ENCODE measurements around the gene ATG16L2. TPM values are rescaled to one million over a fixed set of nuclear protein-coding genes. Genes with fewer than 3 reads are reported as not detected.

The ATG16L2 gene
- total and polyA plus RNA-seq, 9 donors = 7.5 to 18.3 (median 14.1) TPM

GRCh38 chr11:72772059-72772458, 42.2 kb upstream of the ATG16L2 start:
- 85% methylated on average over 12 of the region's 12 CpGs for WGBS (ENCODE audit: insufficient coverage)
- Histone ChIP-seq H3K9me3 (replicated peaks; ENCODE audit: control insufficient read depth, low read depth, low read length) (no peaks in the 10 kb centered on the region), H3K27me3 (ENCODE audit: control insufficient read depth, insufficient read depth, low read length) (no peaks in the 10 kb centered on the region), H3K4me3 (ENCODE audit: low read length) (no peak overlapping the region), H3K4me1 (ENCODE audit: control insufficient read depth, insufficient read depth, low read length) (peaks cover 55% of the 10 kb centered on the region), H3K27ac (ENCODE audit: low read length) (peak overlapping the region; percentile 93), H3K36me3 (ENCODE audit: control insufficient read depth, insufficient read depth, low read length) (no peaks in the 10 kb centered on the region)
- no peak for DNase-seq

DNA sequence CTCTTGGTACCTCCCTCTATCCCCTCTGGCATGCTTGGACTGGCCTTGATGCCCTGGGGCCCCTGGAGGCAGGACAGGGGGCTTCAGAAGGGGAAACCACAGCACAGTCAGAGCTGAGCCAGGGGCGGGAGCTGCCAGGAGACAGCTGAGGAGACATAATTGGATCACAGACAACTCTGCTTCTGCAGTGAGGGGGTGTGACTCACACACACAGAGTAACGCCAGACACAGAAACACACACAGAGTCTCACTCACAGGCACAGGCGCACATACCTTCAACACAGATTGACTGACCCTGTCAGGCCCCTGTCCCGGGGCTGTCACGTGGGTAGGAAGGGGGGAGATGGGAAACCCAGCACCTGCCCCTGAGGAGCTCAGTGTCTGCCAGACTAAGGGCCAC, 40.9 kb upstream of the ATG16L2 start:
- no CpG with 5 or more reads among the region's 5 CpGs for WGBS (ENCODE audit: insufficient coverage)
- peak; percentile 94 for DNase-seq
- Histone ChIP-seq H3K27ac (ENCODE audit: low read length) (peak overlapping the region; percentile 93), H3K27me3 (ENCODE audit: control insufficient read depth, insufficient read depth, low read length) (no peaks in the 10 kb centered on the region), H3K4me1 (ENCODE audit: control insufficient read depth, insufficient read depth, low read length) (peaks cover 60% of the 10 kb centered on the region), H3K4me3 (ENCODE audit: low read length) (no peak overlapping the region), H3K9me3 (replicated peaks; ENCODE audit: control insufficient read depth, low read depth, low read length) (no peaks in the 10 kb centered on the region), H3K36me3 (ENCODE audit: control insufficient read depth, insufficient read depth, low read length) (no peaks in the 10 kb centered on the region)

DNA sequence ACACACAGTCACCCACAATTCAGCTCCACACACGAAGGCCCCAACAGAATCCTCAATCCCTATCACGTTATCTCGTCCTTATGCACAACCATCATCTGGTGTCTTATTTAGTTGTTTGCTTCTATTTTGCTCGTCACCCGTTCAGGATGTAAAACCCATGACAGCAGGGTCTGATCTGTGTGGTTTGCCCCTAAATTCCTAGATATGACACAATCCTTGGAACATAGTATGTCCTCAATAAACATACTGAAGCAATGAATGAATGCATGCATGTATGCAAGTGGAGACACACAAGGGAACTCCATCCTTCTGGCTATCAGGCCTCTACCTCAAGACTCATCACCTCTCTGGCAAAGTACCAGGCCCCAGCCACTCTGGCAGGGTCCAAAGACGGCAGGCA, 40.5 kb upstream of the ATG16L2 start:
- no peak overlapping the region for H3K4me3 ChIP-seq (ENCODE audit: low read length)
- no peaks in the 10 kb centered on the region for H3K9me3 ChIP-seq (replicated peaks; ENCODE audit: control insufficient read depth, low read depth, low read length)
- H3K27me3 ChIP-seq (ENCODE audit: control insufficient read depth, insufficient read depth, low read length) = no peaks in the 10 kb centered on the region
- peaks cover 2% of the 10 kb centered on the region for H3K36me3 ChIP-seq (ENCODE audit: control insufficient read depth, insufficient read depth, low read length)
- H3K27ac ChIP-seq (ENCODE audit: low read length) = peak overlapping the region; percentile 93
- H3K4me1 ChIP-seq (ENCODE audit: control insufficient read depth, insufficient read depth, low read length) = peaks cover 60% of the 10 kb centered on the region
- no peak for DNase-seq
- WGBS (ENCODE audit: insufficient coverage) = 70% methylated on average over 2 of the region's 6 CpGs

DNA sequence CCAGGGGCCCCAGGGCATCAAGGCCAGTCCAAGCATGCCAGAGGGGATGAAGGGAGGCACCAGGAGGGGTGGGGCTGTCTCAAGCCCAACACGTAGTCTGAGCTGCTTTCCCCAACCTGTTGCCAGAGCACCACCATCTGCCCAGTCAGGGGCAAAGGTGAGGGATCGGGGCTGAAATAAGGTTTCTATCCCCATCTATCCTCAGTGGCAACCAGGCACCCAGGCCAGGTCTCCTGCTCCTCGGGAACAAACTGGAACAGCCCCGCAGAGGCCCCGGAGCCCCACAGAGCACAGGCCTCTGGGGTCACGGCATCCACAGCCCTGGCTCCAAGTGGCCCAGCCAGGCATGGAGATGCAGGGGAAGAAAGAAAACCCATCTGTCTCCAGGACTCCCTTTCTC, 39.7 kb upstream of the ATG16L2 start:
- Histone ChIP-seq H3K9me3 (replicated peaks; ENCODE audit: control insufficient read depth, low read depth, low read length) (no peaks in the 10 kb centered on the region), H3K4me3 (ENCODE audit: low read length) (no peak overlapping the region), H3K36me3 (ENCODE audit: control insufficient read depth, insufficient read depth, low read length) (peaks cover 4% of the 10 kb centered on the region), H3K27me3 (ENCODE audit: control insufficient read depth, insufficient read depth, low read length) (no peaks in the 10 kb centered on the region), H3K4me1 (ENCODE audit: control insufficient read depth, insufficient read depth, low read length) (peaks cover 60% of the 10 kb centered on the region), H3K27ac (ENCODE audit: low read length) (peak overlapping the region; percentile 93)
- no peak for DNase-seq
- 70% methylated on average over 4 of the region's 6 CpGs for WGBS (ENCODE audit: insufficient coverage)

DNA sequence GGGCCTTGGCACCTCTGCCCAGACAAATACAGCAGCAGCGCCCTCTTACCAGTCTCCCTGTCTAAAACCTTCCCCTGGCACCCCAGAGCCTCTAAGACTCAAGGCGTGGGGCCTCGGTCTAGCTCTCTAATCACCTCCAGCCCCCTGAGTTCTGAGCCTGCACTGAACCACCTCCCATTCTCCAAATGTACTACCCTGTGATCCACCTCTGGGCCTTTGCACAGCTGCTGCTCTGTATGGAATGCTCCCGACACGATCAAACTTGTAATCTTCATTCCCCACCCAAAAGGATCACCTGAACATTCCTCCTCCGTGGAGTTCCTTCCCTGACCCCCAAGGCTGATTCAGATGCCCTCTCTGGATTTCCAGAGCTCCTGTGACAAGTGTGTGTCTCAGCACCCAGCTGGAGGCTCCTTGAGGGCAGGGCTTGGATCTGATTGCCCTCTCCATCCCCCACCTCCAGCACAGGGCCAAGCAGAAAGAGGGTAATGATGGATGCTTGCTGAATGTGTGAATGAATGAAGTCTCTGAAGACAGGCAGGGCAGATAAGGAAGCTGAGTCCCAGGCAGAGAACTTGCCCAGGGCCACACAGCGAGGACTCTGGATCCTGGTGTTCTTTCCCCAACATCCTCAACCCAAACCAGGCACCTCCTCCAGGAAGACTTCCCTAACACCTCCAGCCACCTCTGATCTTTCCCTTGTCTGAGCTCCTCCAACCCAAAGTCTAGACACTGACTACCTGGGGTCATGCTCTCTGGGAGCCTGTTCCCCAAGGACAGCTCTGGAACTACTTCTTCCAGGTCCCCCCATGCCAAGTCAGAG, 38.7 kb upstream of the ATG16L2 start:
- peaks cover under 1% of the 10 kb centered on the region for H3K27me3 ChIP-seq (ENCODE audit: control insufficient read depth, insufficient read depth, low read length)
- H3K4me1 ChIP-seq (ENCODE audit: control insufficient read depth, insufficient read depth, low read length) = peaks cover 66% of the 10 kb centered on the region
- H3K36me3 ChIP-seq (ENCODE audit: control insufficient read depth, insufficient read depth, low read length) = peaks cover 4% of the 10 kb centered on the region
- no peak for DNase-seq
- no peak overlapping the region for H3K4me3 ChIP-seq (ENCODE audit: low read length)
- no peaks in the 10 kb centered on the region for H3K9me3 ChIP-seq (replicated peaks; ENCODE audit: control insufficient read depth, low read depth, low read length)
- 81% methylated on average over 7 of the region's 7 CpGs for WGBS (ENCODE audit: insufficient coverage)
- H3K27ac ChIP-seq (ENCODE audit: low read length) = no peak overlapping the region

- Histone ChIP-seq H3K36me3 (ENCODE audit: control insufficient read depth, insufficient read depth, low read length) (peaks cover 4% of the 10 kb centered on the region), H3K27ac (ENCODE audit: low read length) (no peak overlapping the region), H3K4me3 (ENCODE audit: low read length) (no peak overlapping the region), H3K27me3 (ENCODE audit: control insufficient read depth, insufficient read depth, low read length) (peaks cover 7% of the 10 kb centered on the region), H3K9me3 (replicated peaks; ENCODE audit: control insufficient read depth, low read depth, low read length) (no peaks in the 10 kb centered on the region), H3K4me1 (ENCODE audit: control insufficient read depth, insufficient read depth, low read length) (peaks cover 70% of the 10 kb centered on the region)
- DNase-seq = no peak
- WGBS (ENCODE audit: insufficient coverage) = 80% methylated on average over 6 of the region's 9 CpGs
These were observed 37.9 kb upstream of the ATG16L2 start for GRCh38 chr11:72776117-72776843.

- Histone ChIP-seq H3K9me3 (replicated peaks; ENCODE audit: control insufficient read depth, low read depth, low read length) (no peaks in the 10 kb centered on the region), H3K4me3 (ENCODE audit: low read length) (no peak overlapping the region), H3K4me1 (ENCODE audit: control insufficient read depth, insufficient read depth, low read length) (peaks cover 65% of the 10 kb centered on the region), H3K27ac (ENCODE audit: low read length) (no peak overlapping the region), H3K36me3 (ENCODE audit: control insufficient read depth, insufficient read depth, low read length) (peaks cover 4% of the 10 kb centered on the region), H3K27me3 (ENCODE audit: control insufficient read depth, insufficient read depth, low read length) (peaks cover 8% of the 10 kb centered on the region)
- no peak for DNase-seq
- WGBS (ENCODE audit: insufficient coverage) = 58% methylated on average over 3 of the region's 7 CpGs
These were observed 37.1 kb upstream of the ATG16L2 start for GRCh38 chr11:72776844-72777754.

DNA sequence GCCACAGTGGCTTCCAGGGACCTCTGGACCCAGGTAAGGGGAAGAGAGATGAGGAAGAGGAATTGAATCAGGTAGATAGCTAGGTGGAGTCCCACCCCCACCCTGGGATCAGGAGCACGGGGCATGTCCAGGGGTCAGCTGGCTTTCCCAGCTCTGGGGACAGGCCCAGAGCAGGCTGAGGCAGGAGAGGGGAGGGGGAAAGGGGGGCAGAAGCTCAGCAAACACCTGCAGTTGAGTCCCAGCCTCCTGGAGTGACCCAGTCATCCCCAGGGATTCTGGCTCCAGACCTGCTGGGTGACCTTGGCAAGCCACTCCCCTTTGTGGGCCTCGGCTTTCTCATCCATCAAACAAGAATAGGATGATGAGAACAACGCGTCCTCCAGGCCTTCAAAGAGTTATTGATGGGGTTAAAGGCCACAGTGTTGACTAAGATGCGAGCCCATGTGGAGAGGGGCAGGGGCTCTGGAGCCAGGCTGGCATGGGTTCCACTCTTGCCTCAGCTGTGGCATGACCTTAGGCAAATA, 36.4 kb upstream of the ATG16L2 start:
- WGBS (ENCODE audit: insufficient coverage) = no CpG with 5 or more reads among the region's 5 CpGs
- H3K36me3 ChIP-seq (ENCODE audit: control insufficient read depth, insufficient read depth, low read length) = peaks cover 4% of the 10 kb centered on the region
- peaks cover 13% of the 10 kb centered on the region for H3K27me3 ChIP-seq (ENCODE audit: control insufficient read depth, insufficient read depth, low read length)
- H3K4me3 ChIP-seq (ENCODE audit: low read length) = no peak overlapping the region
- H3K9me3 ChIP-seq (replicated peaks; ENCODE audit: control insufficient read depth, low read depth, low read length) = no peaks in the 10 kb centered on the region
- H3K4me1 ChIP-seq (ENCODE audit: control insufficient read depth, insufficient read depth, low read length) = peaks cover 62% of the 10 kb centered on the region
- no peak overlapping the region for H3K27ac ChIP-seq (ENCODE audit: low read length)
- DNase-seq = no peak

DNA sequence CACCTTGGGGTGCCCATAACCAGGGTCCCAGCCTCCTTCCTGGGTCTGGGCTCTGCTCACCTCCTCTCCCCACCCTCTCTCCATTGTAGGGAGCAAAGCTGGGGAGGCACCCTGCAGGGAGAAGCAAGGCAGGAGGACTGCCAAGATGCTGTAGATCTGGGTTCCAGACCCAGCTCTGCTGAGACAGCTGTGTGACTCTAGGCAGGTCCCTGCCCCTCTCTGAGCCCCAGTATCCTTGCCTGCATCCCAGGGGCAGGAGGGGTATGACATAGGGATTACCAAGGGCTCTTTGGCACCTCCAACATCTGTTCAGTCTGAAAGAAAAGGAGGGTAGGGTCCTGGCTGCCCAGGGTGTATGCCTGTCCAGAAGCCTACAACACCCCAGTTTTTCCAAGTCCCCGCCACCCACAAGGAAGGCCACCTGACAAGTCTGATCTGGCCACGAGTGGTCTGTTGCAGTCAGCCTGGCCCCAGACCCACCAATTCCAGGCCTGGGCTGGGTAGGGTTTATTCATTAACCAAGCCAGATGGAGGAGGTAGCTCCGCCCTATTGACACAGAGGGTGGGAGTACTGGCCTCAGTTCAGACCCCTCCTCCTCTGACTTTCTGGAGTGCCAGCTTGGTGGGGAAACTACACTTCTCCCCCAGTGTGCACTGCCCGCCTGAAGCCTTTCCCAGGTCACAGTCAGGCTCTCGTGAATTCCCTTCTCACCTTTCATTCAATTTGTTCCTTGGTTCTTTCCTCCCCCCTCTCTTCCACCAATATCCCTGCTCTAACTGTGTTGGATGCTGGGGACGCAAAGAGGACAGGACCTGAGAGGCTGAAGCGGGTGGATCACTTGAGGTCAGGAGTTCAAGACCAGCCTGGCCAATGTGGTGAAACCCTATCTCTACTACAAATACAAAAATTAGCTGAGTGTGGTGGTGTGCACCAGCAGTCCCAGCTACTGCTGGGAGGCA, 35.4 kb upstream of the ATG16L2 start:
- H3K36me3 ChIP-seq (ENCODE audit: control insufficient read depth, insufficient read depth, low read length) = peaks cover 4% of the 10 kb centered on the region
- no peak for DNase-seq
- H3K27ac ChIP-seq (ENCODE audit: low read length) = no peak overlapping the region
- H3K4me3 ChIP-seq (ENCODE audit: low read length) = no peak overlapping the region
- peaks cover 13% of the 10 kb centered on the region for H3K27me3 ChIP-seq (ENCODE audit: control insufficient read depth, insufficient read depth, low read length)
- WGBS (ENCODE audit: insufficient coverage) = 100% methylated on average over 1 of the region's 7 CpGs
- H3K4me1 ChIP-seq (ENCODE audit: control insufficient read depth, insufficient read depth, low read length) = peaks cover 52% of the 10 kb centered on the region
- H3K9me3 ChIP-seq (replicated peaks; ENCODE audit: control insufficient read depth, low read depth, low read length) = no peaks in the 10 kb centered on the region
